H9 (cell line): ENCODE data around the gene TMA16. TPM values are rescaled to one million over a fixed set of nuclear protein-coding genes. Genes with fewer than 3 reads are reported as not detected.

Experiments
- DNase-seq: peaks from one replicate; pipeline ENCODE4 v3.0.0-alpha.2; 2017
- H2AFZ ChIP-seq: one replicate; pipeline ENCODE4 v1.6.1; 2013; ENCODE audit warnings: mild to moderate bottlenecking, low read length, control low read depth, moderate library complexity
- H2AK5ac ChIP-seq: 2 replicates; pipeline ENCODE4 v1.6.1; 2013; ENCODE audit warnings: low read length, control low read depth, mixed read lengths; ENCODE audit not compliant: insufficient read length
- H2BK120ac ChIP-seq: one replicate; pipeline ENCODE4 v1.6.1; 2013; ENCODE audit warnings: low read depth, mild to moderate bottlenecking, low read length, control low read depth, inconsistent platforms; ENCODE audit not compliant: poor library complexity, severe bottlenecking
- H2BK12ac ChIP-seq: 2 replicates; pipeline ENCODE4 v1.6.1; 2013; ENCODE audit warnings: low read length, control low read depth, mixed read lengths, low read depth; ENCODE audit not compliant: insufficient read length
- H2BK15ac ChIP-seq: 2 replicates; pipeline ENCODE4 v1.6.1; 2013; ENCODE audit warnings: low read depth, low read length, control low read depth
- H2BK20ac ChIP-seq: one replicate; pipeline ENCODE4 v1.6.1; 2013; ENCODE audit warnings: low read depth, mild to moderate bottlenecking, low read length, control low read depth, inconsistent platforms; ENCODE audit not compliant: poor library complexity, severe bottlenecking
- H2BK5ac ChIP-seq: 2 replicates; pipeline ENCODE4 v1.6.1; 2013; ENCODE audit warnings: low read length, control low read depth, mixed read lengths; ENCODE audit not compliant: insufficient read length
- H3K14ac ChIP-seq: 2 replicates; pipeline ENCODE4 v1.6.1; 2013; ENCODE audit warnings: low read length, control low read depth; ENCODE audit not compliant: insufficient read depth
- H3K18ac ChIP-seq: 2 replicates; pipeline ENCODE4 v1.6.1; 2013; ENCODE audit warnings: low read depth, mild to moderate bottlenecking, mixed read lengths, low read length, control low read depth; ENCODE audit not compliant: insufficient read length
- H3K23ac ChIP-seq: 2 replicates; pipeline ENCODE4 v1.6.1; 2013; ENCODE audit warnings: low read length, control low read depth, mixed read lengths, low read depth; ENCODE audit not compliant: insufficient read length
- H3K23me2 ChIP-seq: 2 replicates; pipeline ENCODE4 v1.6.1; 2013; ENCODE audit warnings: low read depth, mild to moderate bottlenecking, mixed read lengths, low read length, control low read depth; ENCODE audit not compliant: insufficient read length, poor library complexity, severe bottlenecking
- H3K27ac ChIP-seq: 2 replicates; pipeline ENCODE4 v1.5.1; 2013; ENCODE audit warnings: low read length, control low read depth, mixed read lengths, low read depth; ENCODE audit not compliant: insufficient read length
- H3K27me3 ChIP-seq: 2 replicates; pipeline ENCODE4 v1.6.1; 2013; ENCODE audit warnings: low read length, control low read depth, inconsistent platforms; ENCODE audit not compliant: insufficient read depth
- H3K4ac ChIP-seq: 2 replicates; pipeline ENCODE4 v1.6.1; 2013; ENCODE audit warnings: low read depth, mild to moderate bottlenecking, control low read depth, inconsistent platforms, low read length, moderate library complexity
- H3K4me1 ChIP-seq: 2 replicates; pipeline ENCODE4 v1.6.1; 2013; ENCODE audit warnings: low read length, control low read depth, inconsistent platforms; ENCODE audit not compliant: insufficient read depth
- H3K4me2 ChIP-seq: 2 replicates; pipeline ENCODE4 v1.6.1; 2013; ENCODE audit warnings: low read length, control low read depth, mixed read lengths; ENCODE audit not compliant: insufficient read length, insufficient read depth
- H3K56ac ChIP-seq: 2 replicates; pipeline ENCODE4 v1.6.1; 2013; ENCODE audit warnings: low read depth, mild to moderate bottlenecking, mixed read lengths, low read length, control low read depth; ENCODE audit not compliant: insufficient read length
- H3K79me1 ChIP-seq: 2 replicates; pipeline ENCODE4 v1.6.1; 2013; ENCODE audit warnings: low read depth, mild to moderate bottlenecking, moderate library complexity, low read length, control low read depth, inconsistent platforms; ENCODE audit not compliant: insufficient read depth, poor library complexity, severe bottlenecking
- H3K79me2 ChIP-seq: 2 replicates; pipeline ENCODE4 v1.6.1; 2013; ENCODE audit warnings: low read length, control low read depth, inconsistent platforms; ENCODE audit not compliant: insufficient read depth
- H3K9ac ChIP-seq: 2 replicates; pipeline ENCODE4 v1.6.1; 2013; ENCODE audit warnings: low read length, control low read depth, mixed read lengths; ENCODE audit not compliant: insufficient read length; ENCODE audit errors: extremely low read depth
- H3K9me3 ChIP-seq: one replicate; pipeline ENCODE4 v1.6.1; 2013; ENCODE audit warnings: low read depth, low read length, inconsistent platforms; ENCODE audit not compliant: control insufficient read depth
- H3T11ph ChIP-seq: one replicate; pipeline ENCODE4 v1.6.1; 2013; ENCODE audit warnings: mild to moderate bottlenecking, low read length, control low read depth, inconsistent platforms
- H4K20me1 ChIP-seq: one replicate; pipeline ENCODE4 v1.6.1; 2013; ENCODE audit not compliant: control insufficient read depth, insufficient read length, insufficient read depth
- H4K5ac ChIP-seq: 2 replicates; pipeline ENCODE4 v1.6.1; 2013; ENCODE audit warnings: low read depth, mild to moderate bottlenecking, mixed read lengths, low read length, control low read depth; ENCODE audit not compliant: insufficient read length
- H4K8ac ChIP-seq: replicated peaks from 2 replicates; pipeline ENCODE4 v1.6.1; 2013; ENCODE audit warnings: low read length, control low read depth, mixed read lengths, low read depth; ENCODE audit not compliant: insufficient read length
- H4K91ac ChIP-seq: 2 replicates; pipeline ENCODE4 v1.6.1; 2013; ENCODE audit warnings: low read depth, mild to moderate bottlenecking, moderate library complexity, mixed read lengths, low read length, control low read depth; ENCODE audit not compliant: insufficient read length
- H3K27ac Mint-ChIP-seq, 3 experiments: 2 replicates in 2 of 3; 3 replicates in 1 of 3; pipeline ENCODE4 v1.8.0; 2020 to 2021; ENCODE audit warnings: mixed read lengths in 3 of 3, mild to moderate bottlenecking in 1 of 3, moderate library complexity in 1 of 3
- H3K27me3 Mint-ChIP-seq: 2 replicates; pipeline ENCODE4 v1.8.0; 2021; ENCODE audit warnings: low read depth, mild to moderate bottlenecking, moderate library complexity, mixed read lengths
- H3K36me3 Mint-ChIP-seq, 3 experiments: 2 replicates in 2 of 3; 3 replicates in 1 of 3; pipeline ENCODE4 v1.8.0; 2020 to 2021; ENCODE audit warnings: low read depth in 3 of 3, mixed read lengths in 3 of 3; ENCODE audit not compliant: insufficient read depth in 1 of 3
- H3K4me1 Mint-ChIP-seq, 2 experiments: 2 replicates each; pipeline ENCODE4 v1.8.0; 2020; ENCODE audit warnings: mixed read lengths in 2 of 2
- H3K4me3 Mint-ChIP-seq, 2 experiments: 2 replicates in 1 of 2; 3 replicates in 1 of 2; pipeline ENCODE4 v1.8.0; 2020 to 2021; ENCODE audit warnings: mild to moderate bottlenecking in 2 of 2, mixed read lengths in 2 of 2, moderate library complexity in 1 of 2
- H3K9me3 Mint-ChIP-seq, 2 experiments: 2 replicates in 1 of 2; 3 replicates in 1 of 2; pipeline ENCODE4 v1.8.0; 2020; ENCODE audit warnings: mild to moderate bottlenecking in 2 of 2, mixed read lengths in 2 of 2, moderate library complexity in 1 of 2
- WGBS: extraction: QIAGEN DNeasy Blood & Tissue Kit; methylation state at CpG from one replicate; pipeline ENCODE4 v1.1.7; 2013; ENCODE audit warnings: missing lambda C conversion rate, low lambda C conversion rate, mixed read lengths; ENCODE audit not compliant: insufficient read length; ENCODE audit errors: extremely low coverage; 5-methylcytosine and 5-hydroxymethylcytosine counted together
- total RNA-seq: library from RNA; stranded (reverse); gene quantifications from 2 replicates; pipeline ENCODE4 v1.2.1, GENCODE V29; 2021
- TF ChIP-seq, protein P1 (sequence below): fragments of 200-600 bp; sonication (generic); conservative IDR thresholded peaks from 3 replicates; pipeline ENCODE4 v1.8.0; 2021; ENCODE audit warnings: antibody characterized with exemption, mild to moderate bottlenecking

TMA16 gene
- total RNA-seq, 1 experiment from 2014 or later, result 61.3 TPM

DNA sequence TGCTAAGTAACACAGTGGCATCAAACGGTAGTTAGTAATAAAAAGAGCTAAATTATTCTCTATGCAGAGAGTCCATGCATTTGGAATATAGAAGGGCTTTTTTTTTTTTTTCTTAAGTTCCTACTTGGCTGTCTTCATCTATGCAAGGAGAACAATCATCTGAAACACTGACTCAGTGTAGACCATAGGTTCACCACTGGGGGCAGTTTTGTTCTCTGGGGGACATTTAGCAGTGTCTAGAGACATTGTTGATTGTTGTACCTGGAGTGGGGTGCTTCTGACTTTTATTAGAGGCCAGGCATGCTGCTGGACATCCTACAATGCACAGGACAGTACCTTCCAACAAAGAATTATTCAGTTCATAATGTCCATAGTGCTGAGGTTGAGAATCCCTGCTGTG is 41.2 kb downstream of the TMA16 start:
- no peaks in the 10 kb centered on the region for H3K79me1 ChIP-seq
- H4K8ac ChIP-seq, result no peak overlapping the region
- no peaks in the 10 kb centered on the region for H3K23me2 ChIP-seq
- H3K9me3 ChIP-seq, result no peaks in the 10 kb centered on the region
- H2BK12ac ChIP-seq, result no peak overlapping the region
- no peak overlapping the region for H3K14ac ChIP-seq
- peaks cover 14% of the 10 kb centered on the region in 2 experiments for H3K4me1 Mint-ChIP-seq
- DNase-seq, result no peak
- TF ChIP-seq, protein P1, sequence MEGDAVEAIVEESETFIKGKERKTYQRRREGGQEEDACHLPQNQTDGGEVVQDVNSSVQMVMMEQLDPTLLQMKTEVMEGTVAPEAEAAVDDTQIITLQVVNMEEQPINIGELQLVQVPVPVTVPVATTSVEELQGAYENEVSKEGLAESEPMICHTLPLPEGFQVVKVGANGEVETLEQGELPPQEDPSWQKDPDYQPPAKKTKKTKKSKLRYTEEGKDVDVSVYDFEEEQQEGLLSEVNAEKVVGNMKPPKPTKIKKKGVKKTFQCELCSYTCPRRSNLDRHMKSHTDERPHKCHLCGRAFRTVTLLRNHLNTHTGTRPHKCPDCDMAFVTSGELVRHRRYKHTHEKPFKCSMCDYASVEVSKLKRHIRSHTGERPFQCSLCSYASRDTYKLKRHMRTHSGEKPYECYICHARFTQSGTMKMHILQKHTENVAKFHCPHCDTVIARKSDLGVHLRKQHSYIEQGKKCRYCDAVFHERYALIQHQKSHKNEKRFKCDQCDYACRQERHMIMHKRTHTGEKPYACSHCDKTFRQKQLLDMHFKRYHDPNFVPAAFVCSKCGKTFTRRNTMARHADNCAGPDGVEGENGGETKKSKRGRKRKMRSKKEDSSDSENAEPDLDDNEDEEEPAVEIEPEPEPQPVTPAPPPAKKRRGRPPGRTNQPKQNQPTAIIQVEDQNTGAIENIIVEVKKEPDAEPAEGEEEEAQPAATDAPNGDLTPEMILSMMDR, result peak; percentile 51; the same call in 2 of the 3 replicates
- no peak overlapping the region for H3K4me2 ChIP-seq
- H3T11ph ChIP-seq, result no peak overlapping the region
- no peak overlapping the region for H4K91ac ChIP-seq
- no peak overlapping the region for H2BK5ac ChIP-seq
- no peak overlapping the region for H2AK5ac ChIP-seq
- no peak overlapping the region for H2AFZ ChIP-seq
- H2BK20ac ChIP-seq, result no peak overlapping the region
- H4K5ac ChIP-seq, result no peak overlapping the region
- no CpG with 5 or more reads among the region's 1 CpG for WGBS
- no peak overlapping the region for H3K56ac ChIP-seq
- H3K9me3 Mint-ChIP-seq, result no peaks in the 10 kb centered on the region
- H3K4me3 Mint-ChIP-seq, result no peak overlapping the region
- no peak overlapping the region for H3K9ac ChIP-seq
- no peak overlapping the region for H2BK120ac ChIP-seq
- H3K27me3 Mint-ChIP-seq, result no peaks in the 10 kb centered on the region
- no peaks in the 10 kb centered on the region for H3K27me3 ChIP-seq
- no peaks in the 10 kb centered on the region for H3K79me2 ChIP-seq
- no peak overlapping the region for H3K27ac Mint-ChIP-seq
- no peaks in the 10 kb centered on the region for H3K4me1 ChIP-seq
- H3K18ac ChIP-seq, result no peak overlapping the region
- H4K20me1 ChIP-seq, result no peaks in the 10 kb centered on the region
- H3K36me3 Mint-ChIP-seq, result peaks cover 0 to 7% (median 6%) of the 10 kb centered on the region in 3 experiments; a peak in 4 of 7 replicates
- no peak overlapping the region for H3K27ac ChIP-seq
- H3K23ac ChIP-seq, result no peak overlapping the region
- no peak overlapping the region for H2BK15ac ChIP-seq
- no peak overlapping the region for H3K4ac ChIP-seq
